Activated B cell treated with CpG ODN at 0.5 μM for 24 hours (primary cell): Measurements from ENCODE around the gene RFX2. TPM values are rescaled to one million over a fixed set of nuclear protein-coding genes. Genes with fewer than 3 reads are reported as not detected.

Source experiments
- ATAC-seq: fragments of 200-7000 bp; cut with Tn5 transposase; one replicate; pipeline ENCODE4 v1.10.0; 2021; ENCODE audit warnings: low read depth, mild to moderate bottlenecking, moderate library complexity
- CTCF ChIA-PET: fragments of 350-600 bp; sonication (Branson Sonifier 250); formaldehyde crosslinking; loops from one replicate; lab custom pipeline; 2021; ENCODE audit warnings: antibody characterized with exemption; lab: Charles Lee
- POLR2A ChIA-PET: fragments of 350-600 bp; sonication (Branson Sonifier 250); formaldehyde crosslinking; loops from one replicate; lab custom pipeline; 2021; ENCODE audit warnings: antibody characterized with exemption; lab: Charles Lee
- DNase-seq: peaks from one replicate; pipeline ENCODE4 v3.0.0; 2022
- H3K27ac Mint-ChIP-seq: one replicate; pipeline ENCODE4 v1.8.0; 2020; ENCODE audit warnings: mixed read lengths
- H3K27me3 Mint-ChIP-seq: one replicate; pipeline ENCODE4 v1.8.0; 2021; ENCODE audit warnings: mixed read lengths
- H3K36me3 Mint-ChIP-seq: one replicate; pipeline ENCODE4 v1.8.0; 2021; ENCODE audit warnings: low read depth, mixed read lengths
- H3K4me1 Mint-ChIP-seq: one replicate; pipeline ENCODE4 v1.8.0; 2021; ENCODE audit warnings: mixed read lengths
- H3K4me3 Mint-ChIP-seq: one replicate; pipeline ENCODE4 v1.8.0; 2020; ENCODE audit warnings: mild to moderate bottlenecking, mixed read lengths
- H3K9me3 Mint-ChIP-seq: one replicate; pipeline ENCODE4 v1.8.0; 2020; ENCODE audit warnings: mixed read lengths
- CTCF ChIP-seq: fragments of 200-600 bp; IDR thresholded peaks from one replicate; pipeline ENCODE4 v1.8.0; 2022; ENCODE audit warnings: antibody characterized with exemption, mild to moderate bottlenecking
- intact Hi-C: fragments of 100-400 bp; cut with micrococcal nuclease; formaldehyde crosslinking; loops from one replicate; pipeline ENCODE4 v1.15.1; 2024
- total RNA-seq: library from RNA; stranded (reverse); gene quantifications from 2 replicates; pipeline ENCODE4 v1.2.3, GENCODE V29; 2022

Gene RFX2
- total RNA-seq, 1 donor from 2014 or later, result 7.0 TPM

GRCh38 chr19:6059396-6059947 lies 50.8 kb downstream of the RFX2 start:
- no peak for TF ChIP-seq CTCF
- intact Hi-C loops, result no loop called here
- Mint-ChIP-seq H3K4me1 (no peaks in the 10 kb centered on the region), H3K9me3 (no peaks in the 10 kb centered on the region), H3K36me3 (no peaks in the 10 kb centered on the region), H3K4me3 (no peak overlapping the region), H3K27ac (no peak overlapping the region), H3K27me3 (peaks cover 5% of the 10 kb centered on the region)
- ATAC-seq (no peak), DNase-seq (no peak)
- ChIA-PET CTCF (no interaction called here), POLR2A (no interaction called here)

DNA sequence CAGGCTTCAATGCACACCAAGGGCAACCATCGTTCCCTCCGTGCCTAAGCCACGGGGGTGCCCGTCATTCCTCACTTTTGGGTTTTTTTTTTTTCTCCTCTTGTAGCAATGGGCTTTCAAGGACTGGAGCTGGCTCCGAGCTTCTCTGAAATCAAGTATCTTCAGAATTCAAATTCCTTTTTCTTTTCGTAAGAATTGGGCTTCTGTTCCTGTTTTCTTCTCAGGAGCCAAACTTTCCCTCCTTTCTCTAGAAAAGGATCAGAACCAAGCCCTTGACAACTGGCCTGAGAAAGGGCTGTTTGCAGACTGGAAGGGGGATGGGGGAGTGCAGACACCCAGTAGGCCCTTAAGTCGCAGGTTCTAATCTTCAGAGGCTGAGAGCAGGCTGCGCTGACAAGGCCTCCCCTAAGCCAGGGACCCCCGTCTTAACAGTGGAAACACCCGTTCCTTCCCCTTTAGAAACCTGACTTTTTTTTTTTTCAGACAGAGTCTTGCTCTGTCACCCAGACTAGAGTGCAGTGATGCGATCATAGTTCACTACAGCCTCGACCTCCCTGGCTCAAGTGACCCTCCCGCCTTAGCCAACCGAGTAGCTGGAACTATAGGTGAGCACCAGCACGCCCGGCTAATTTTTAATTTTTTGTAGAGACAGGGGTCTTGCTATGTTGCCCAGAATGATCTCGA lies 51.6 kb downstream of the RFX2 start:
- ChIA-PET POLR2A (no interaction called here), CTCF (no interaction called here)
- no peak overlapping the region for H3K4me3 Mint-ChIP-seq
- peaks cover 2% of the 10 kb centered on the region for H3K27me3 Mint-ChIP-seq
- ATAC-seq, result no peak
- no peaks in the 10 kb centered on the region for H3K36me3 Mint-ChIP-seq
- no peak for TF ChIP-seq CTCF
- no peaks in the 10 kb centered on the region for H3K9me3 Mint-ChIP-seq
- H3K4me1 Mint-ChIP-seq, result no peaks in the 10 kb centered on the region
- intact Hi-C loops, result no loop called here
- DNase-seq, result no peak
- H3K27ac Mint-ChIP-seq, result no peak overlapping the region

DNA sequence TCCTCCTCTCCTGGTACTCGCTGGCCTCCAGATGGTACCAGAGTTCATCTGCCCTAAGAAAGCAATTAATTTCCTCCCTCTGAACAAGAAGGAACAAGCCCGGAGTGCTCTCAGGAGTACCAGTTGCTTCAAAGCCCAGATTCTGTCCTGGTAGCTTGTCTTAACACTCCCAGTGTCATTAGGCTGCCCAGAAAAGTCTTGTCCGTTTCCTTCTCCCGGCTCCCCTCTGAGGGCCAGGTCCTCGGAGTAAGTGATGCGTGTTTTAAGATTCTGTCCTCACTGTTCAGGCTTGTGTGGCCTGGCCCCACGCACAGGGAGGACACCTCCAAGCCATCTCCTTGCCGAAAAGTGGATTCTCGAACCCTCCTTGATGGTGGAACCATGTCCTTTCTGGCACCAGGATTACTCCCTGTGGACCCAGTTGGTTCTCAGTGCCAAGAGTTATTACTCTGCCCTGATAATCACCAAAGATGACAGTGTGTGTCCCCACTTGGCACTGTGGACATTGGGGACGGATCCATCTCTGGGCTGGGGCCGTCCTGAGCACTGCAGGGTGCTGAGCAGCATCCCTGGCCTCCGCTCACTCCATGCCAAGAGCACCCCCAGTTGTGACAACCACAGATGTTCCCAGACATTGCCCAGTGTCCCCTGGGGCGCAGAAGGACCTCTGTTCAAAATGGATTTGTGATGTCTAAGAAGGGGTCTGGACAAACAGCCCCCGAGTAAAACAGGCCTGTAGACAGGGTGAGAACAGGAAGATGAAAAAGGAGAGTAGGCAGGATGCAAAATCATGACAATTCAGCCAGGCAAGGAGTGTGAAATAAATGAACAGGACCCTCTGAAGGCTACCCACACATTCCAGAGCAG lies 52.4 kb downstream of the RFX2 start:
- H3K9me3 Mint-ChIP-seq, result no peaks in the 10 kb centered on the region
- H3K27ac Mint-ChIP-seq, result no peak overlapping the region
- intact Hi-C loops, result no loop called here
- H3K27me3 Mint-ChIP-seq, result peaks cover 2% of the 10 kb centered on the region
- H3K4me1 Mint-ChIP-seq, result no peaks in the 10 kb centered on the region
- ChIA-PET POLR2A (interaction anchor here (0.6 kb wide), 1 partner anchor 303 kb away, joined by 4 read pairs; the partner anchor contains the start of gene CLPP), CTCF (interaction anchor here (1.5 kb wide), 1 partner anchor 67 kb away, joined by 4 read pairs; no protein-coding TSS in a partner anchor)
- no peaks in the 10 kb centered on the region for H3K36me3 Mint-ChIP-seq
- DNase-seq (no peak), ATAC-seq (no peak)
- no peak for TF ChIP-seq CTCF
- H3K4me3 Mint-ChIP-seq, result no peak overlapping the region

GRCh38 chr19:6056801-6057650 lies 53.3 kb downstream of the RFX2 start:
- Mint-ChIP-seq H3K4me3 (no peak overlapping the region), H3K4me1 (no peaks in the 10 kb centered on the region), H3K9me3 (no peaks in the 10 kb centered on the region), H3K27ac (no peak overlapping the region), H3K27me3 (peaks cover 2% of the 10 kb centered on the region), H3K36me3 (no peaks in the 10 kb centered on the region)
- CTCF ChIA-PET, result interaction anchor here (1.5 kb wide), 1 partner anchor 68 kb away, joined by 4 read pairs; no protein-coding TSS in a partner anchor
- intact Hi-C loops, result no loop called here
- no peak for ATAC-seq
- no peak for DNase-seq
- POLR2A ChIA-PET, result interaction anchor here (0.6 kb wide), 1 partner anchor 304 kb away, joined by 4 read pairs; the partner anchor contains the start of gene CLPP
- TF ChIP-seq CTCF, result no peak
